Activated B cell treated with CpG ODN at 0.5 μM for 24 hours (primary cell): ENCODE results near the gene PPP1R9B. TPM values are rescaled to one million over a fixed set of nuclear protein-coding genes. Genes with fewer than 3 reads are reported as not detected.
A peak's percentile ranks its signal among the peaks of the same experiment; 100 is the strongest.

ENCODE experiments used
- ATAC-seq: fragments of 200-7000 bp; cut with Tn5 transposase; one replicate; pipeline ENCODE4 v1.10.0; 2021; ENCODE audit warnings: low read depth, mild to moderate bottlenecking, moderate library complexity
- CTCF ChIA-PET: fragments of 350-600 bp; sonication (Branson Sonifier 250); formaldehyde crosslinking; loops from one replicate; lab custom pipeline; 2021; ENCODE audit warnings: antibody characterized with exemption; lab: Charles Lee
- POLR2A ChIA-PET: fragments of 350-600 bp; sonication (Branson Sonifier 250); formaldehyde crosslinking; loops from one replicate; lab custom pipeline; 2021; ENCODE audit warnings: antibody characterized with exemption; lab: Charles Lee
- DNase-seq: peaks from one replicate; pipeline ENCODE4 v3.0.0; 2022
- H3K27ac Mint-ChIP-seq: one replicate; pipeline ENCODE4 v1.8.0; 2020; ENCODE audit warnings: mixed read lengths
- H3K27me3 Mint-ChIP-seq: one replicate; pipeline ENCODE4 v1.8.0; 2021; ENCODE audit warnings: mixed read lengths
- H3K36me3 Mint-ChIP-seq: one replicate; pipeline ENCODE4 v1.8.0; 2021; ENCODE audit warnings: low read depth, mixed read lengths
- H3K4me1 Mint-ChIP-seq: one replicate; pipeline ENCODE4 v1.8.0; 2021; ENCODE audit warnings: mixed read lengths
- H3K4me3 Mint-ChIP-seq: one replicate; pipeline ENCODE4 v1.8.0; 2020; ENCODE audit warnings: mild to moderate bottlenecking, mixed read lengths
- H3K9me3 Mint-ChIP-seq: one replicate; pipeline ENCODE4 v1.8.0; 2020; ENCODE audit warnings: mixed read lengths
- CTCF ChIP-seq: fragments of 200-600 bp; IDR thresholded peaks from one replicate; pipeline ENCODE4 v1.8.0; 2022; ENCODE audit warnings: antibody characterized with exemption, mild to moderate bottlenecking
- intact Hi-C: fragments of 100-400 bp; cut with micrococcal nuclease; formaldehyde crosslinking; loops from one replicate; pipeline ENCODE4 v1.15.1; 2024
- total RNA-seq: library from RNA; stranded (reverse); gene quantifications from 2 replicates; pipeline ENCODE4 v1.2.3, GENCODE V29; 2022

Gene PPP1R9B
- total RNA-seq, 1 donor from 2014 or later = 313 TPM

- Mint-ChIP-seq H3K9me3 (no peaks in the 10 kb centered on the region), H3K27ac (no peak overlapping the region), H3K36me3 (peaks cover 16% of the 10 kb centered on the region), H3K27me3 (peaks cover 8% of the 10 kb centered on the region), H3K4me3 (peak overlapping the region; percentile 79), H3K4me1 (peaks cover 37% of the 10 kb centered on the region)
- POLR2A ChIA-PET = interaction anchor here (0.6 to 5.2 kb wide), 5 partner anchors 9 to 35 kb away, joined by 3 to 82 read pairs (median 5); partner anchors contain the start of gene PPP1R9B
- CTCF ChIA-PET = interaction anchor here (1.5 to 2.1 kb wide), 2 partner anchors 10 to 71 kb away, joined by 4 to 9 read pairs; no protein-coding TSS in a partner anchor
- no peak for TF ChIP-seq CTCF
- intact Hi-C loops = no loop called here
- no peak for ATAC-seq
- no peak for DNase-seq
Observed at GRCh38 chr17:50129353-50129727, 21.1 kb downstream of the PPP1R9B start.

GRCh38 chr17:50128441-50129352, 21.8 kb downstream of the PPP1R9B start:
- intact Hi-C loops = no loop called here
- peaks cover 37% of the 10 kb centered on the region for H3K4me1 Mint-ChIP-seq
- no peak for ATAC-seq
- H3K9me3 Mint-ChIP-seq = no peaks in the 10 kb centered on the region
- ChIA-PET POLR2A (interaction anchor here (0.6 to 5.2 kb wide), 3 partner anchors 11 to 25 kb away, joined by 4 to 82 read pairs (median 5); partner anchors contain the start of gene PPP1R9B), CTCF (no interaction called here)
- peaks cover 10% of the 10 kb centered on the region for H3K36me3 Mint-ChIP-seq
- peaks cover 8% of the 10 kb centered on the region for H3K27me3 Mint-ChIP-seq
- TF ChIP-seq CTCF = no peak
- peak overlapping the region; percentile 46 for H3K27ac Mint-ChIP-seq
- DNase-seq = no peak
- peak overlapping the region; percentile 74 for H3K4me3 Mint-ChIP-seq

- intact Hi-C loops = no loop called here
- peaks cover 3% of the 10 kb centered on the region for H3K36me3 Mint-ChIP-seq
- ChIA-PET CTCF (no interaction called here), POLR2A (interaction anchor here (1.1 to 1.4 kb wide), 2 partner anchors 10 to 21 kb away, joined by 3 to 4 read pairs; no protein-coding TSS in a partner anchor)
- DNase-seq = no peak
- no peak overlapping the region for H3K4me3 Mint-ChIP-seq
- no peaks in the 10 kb centered on the region for H3K9me3 Mint-ChIP-seq
- TF ChIP-seq CTCF = no peak
- H3K4me1 Mint-ChIP-seq = peaks cover 37% of the 10 kb centered on the region
- peaks cover 8% of the 10 kb centered on the region for H3K27me3 Mint-ChIP-seq
- H3K27ac Mint-ChIP-seq = no peak overlapping the region
- no peak for ATAC-seq
Observed at GRCh38 chr17:50127697-50128361, 22.6 kb downstream of the PPP1R9B start.

GRCh38 chr17:50125420-50125997, 25.0 kb downstream of the PPP1R9B start:
- Mint-ChIP-seq H3K4me3 (no peak overlapping the region), H3K36me3 (no peaks in the 10 kb centered on the region), H3K27me3 (peaks cover 11% of the 10 kb centered on the region), H3K27ac (no peak overlapping the region), H3K9me3 (no peaks in the 10 kb centered on the region), H3K4me1 (peaks cover 17% of the 10 kb centered on the region)
- no peak for TF ChIP-seq CTCF
- ChIA-PET CTCF (interaction anchor here (1.0 to 1.2 kb wide), 2 partner anchors 14 to 32 kb away, joined by 3 read pairs; no protein-coding TSS in a partner anchor), POLR2A (no interaction called here)
- ATAC-seq (no peak), DNase-seq (no peak)
- intact Hi-C loops = no loop called here
